OCI-LY3 (cell line): Measurements from ENCODE around the gene SLC13A2.

ENCODE experiments used
- H2AFZ ChIP-seq: fragments of 200-600, 300-600 bp; shearing (Covaris generic); 2 replicates; pipeline ENCODE4 v1.6.0; 2014; ENCODE audit warnings: antibody characterized with exemption, low read depth, low read length
- H3K27ac ChIP-seq: fragments of 200-600, 300-600 bp; sonication (generic); 2 replicates; pipeline ENCODE4 v1.5.1; 2014; ENCODE audit warnings: mild to moderate bottlenecking, low read length, moderate library complexity, mixed read lengths
- H3K27me3 ChIP-seq: fragments of 200-600, 300-600 bp; sonication (generic); 2 replicates; pipeline ENCODE4 v1.6.1; 2014; ENCODE audit warnings: low read depth, low read length, mixed read lengths
- H3K36me3 ChIP-seq: fragments of 200-600, 300-600 bp; sonication (generic); replicated peaks from 2 replicates; pipeline ENCODE3; 2014; ENCODE audit warnings: low read depth, low read length, mixed read lengths
- H3K4me1 ChIP-seq: fragments of 300-600, 200-600 bp; sonication (generic); 2 replicates; pipeline ENCODE4 v1.6.1; 2014; ENCODE audit warnings: low read length, mixed read lengths
- H3K4me2 ChIP-seq: fragments of 200-600, 300-600 bp; sonication (generic); 2 replicates; pipeline ENCODE4 v1.6.1; 2014; ENCODE audit warnings: low read length, mixed read lengths
- H3K4me3 ChIP-seq: fragments of 300-600, 200-600 bp; sonication (generic); 2 replicates; pipeline ENCODE4 v1.5.1; 2014; ENCODE audit warnings: antibody characterized with exemption, mild to moderate bottlenecking, low read length, moderate library complexity
- H3K79me2 ChIP-seq: fragments of 300-600, 200-600 bp; shearing (Covaris generic); 2 replicates; pipeline ENCODE4 v1.6.1; 2014; ENCODE audit warnings: mild to moderate bottlenecking, low read length, mixed read lengths
- H3K9ac ChIP-seq: fragments of 300-600, 200-600 bp; shearing (Covaris generic); 2 replicates; pipeline ENCODE4 v1.6.0; 2014; ENCODE audit warnings: mild to moderate bottlenecking, low read length, moderate library complexity
- H3K9me3 ChIP-seq: fragments of 200-600, 300-600 bp; shearing (Covaris generic); 2 replicates; pipeline ENCODE4 v1.6.1; 2014; ENCODE audit warnings: low read length, mixed read lengths; ENCODE audit not compliant: insufficient read depth
- H4K20me1 ChIP-seq: fragments of 200-600, 300-600 bp; sonication (generic); 2 replicates; pipeline ENCODE4 v1.6.1; 2016; ENCODE audit warnings: low read length, mixed read lengths; ENCODE audit not compliant: insufficient read depth
- CTCF ChIP-seq: fragments of 200-600, 300-600 bp; sonication (generic); IDR thresholded peaks from 2 replicates; pipeline ENCODE4 v1.5.1; 2014; ENCODE audit warnings: antibody characterized with exemption, low read length, low read depth
- EZH2phosphoT487 ChIP-seq: fragments of 200-600 bp; shearing (Covaris generic); IDR thresholded peaks from 2 replicates; pipeline ENCODE4 v1.6.1; 2018; ENCODE audit warnings: antibody characterized with exemption, mixed run types, low read depth

The SLC13A2 gene

GRCh38 chr17:28470266-28470913, 3.1 kb upstream of the SLC13A2 start:
- Histone ChIP-seq H4K20me1 (no peaks in the 10 kb centered on the region), H3K36me3 (no peaks in the 10 kb centered on the region), H3K4me2 (no peak overlapping the region), H3K9ac (no peak overlapping the region), H3K4me3 (no peak overlapping the region), H3K4me1 (peaks cover 29% of the 10 kb centered on the region), H3K9me3 (no peaks in the 10 kb centered on the region), H3K27me3 (peaks cover 7% of the 10 kb centered on the region; the same call in 1 of the 2 replicates), H3K27ac (no peak overlapping the region), H2AFZ (no peak overlapping the region), H3K79me2 (no peaks in the 10 kb centered on the region)
- TF ChIP-seq CTCF: no peak
- TF ChIP-seq EZH2phosphoT487: no peak

GRCh38 chr17:28470914-28471366, 2.5 kb upstream of the SLC13A2 start:
- Histone ChIP-seq H3K27me3 (peaks cover 7% of the 10 kb centered on the region; the same call in 1 of the 2 replicates), H3K9me3 (no peaks in the 10 kb centered on the region), H3K4me2 (no peak overlapping the region), H4K20me1 (no peaks in the 10 kb centered on the region), H3K4me3 (no peak overlapping the region), H3K27ac (no peak overlapping the region), H3K4me1 (peaks cover 29% of the 10 kb centered on the region), H3K79me2 (no peaks in the 10 kb centered on the region), H3K36me3 (no peaks in the 10 kb centered on the region), H3K9ac (no peak overlapping the region), H2AFZ (no peak overlapping the region)
- TF ChIP-seq EZH2phosphoT487 (no peak), CTCF (no peak)

- TF ChIP-seq EZH2phosphoT487: no peak
- no peak for TF ChIP-seq CTCF
- no peak overlapping the region for H2AFZ ChIP-seq
These were observed 1.7 kb upstream of the SLC13A2 start for GRCh38 chr17:28471531-28472342.

GRCh38 chr17:28472871-28473497, 460 bp upstream of the SLC13A2 start:
- no peak overlapping the region for H3K27ac ChIP-seq
- H3K9me3 ChIP-seq: no peaks in the 10 kb centered on the region
- peaks cover 33% of the 10 kb centered on the region for H3K4me1 ChIP-seq
- H3K4me3 ChIP-seq: no peak overlapping the region
- no peak overlapping the region for H3K9ac ChIP-seq
- no peaks in the 10 kb centered on the region for H3K79me2 ChIP-seq
- H4K20me1 ChIP-seq: no peaks in the 10 kb centered on the region
- no peaks in the 10 kb centered on the region for H3K27me3 ChIP-seq
- H3K4me2 ChIP-seq: no peak overlapping the region
- TF ChIP-seq CTCF (no peak), EZH2phosphoT487 (no peak)
- H2AFZ ChIP-seq: no peak overlapping the region
- no peaks in the 10 kb centered on the region for H3K36me3 ChIP-seq

More at GRCh38 chr17:28471531-28472342, 1.7 kb upstream of the SLC13A2 start:
- Histone ChIP-seq H3K4me3 (no peak overlapping the region), H3K79me2 (no peaks in the 10 kb centered on the region), H3K9ac (no peak overlapping the region), H3K27ac (no peak overlapping the region), H3K4me2 (no peak overlapping the region), H3K9me3 (no peaks in the 10 kb centered on the region), H3K4me1 (peaks cover 33% of the 10 kb centered on the region), H4K20me1 (no peaks in the 10 kb centered on the region), H3K36me3 (no peaks in the 10 kb centered on the region), H3K27me3 (peaks cover 3% of the 10 kb centered on the region; the same call in 1 of the 2 replicates)
